GM23248 (cell line): ENCODE data around the gene CAMTA1. TPM values are rescaled to one million over a fixed set of nuclear protein-coding genes. Genes with fewer than 3 reads are reported as not detected.

ENCODE experiments used
- DNase-seq: peaks from one replicate; pipeline ENCODE4 v3.0.0-alpha.2; 2015
- H2AFZ ChIP-seq: fragments of 200-600 bp; sonication (generic); 2 replicates; pipeline ENCODE4 v1.6.1; 2016; ENCODE audit warnings: antibody characterized with exemption
- H3F3A ChIP-seq: fragments of 200-600 bp; sonication (generic); 2 replicates; pipeline ENCODE4 v1.6.1; 2016; ENCODE audit warnings: mild to moderate bottlenecking, antibody characterized with exemption, mixed run types; ENCODE audit not compliant: insufficient read depth
- H3K27ac ChIP-seq: fragments of 200-600 bp; sonication (generic); 2 replicates; pipeline ENCODE4 v1.5.1; 2016; ENCODE audit warnings: mild to moderate bottlenecking
- H3K27me3 ChIP-seq: fragments of 200-600 bp; sonication (generic); replicated peaks from 2 replicates; pipeline ENCODE4 v1.6.1; 2016; ENCODE audit warnings: mild to moderate bottlenecking; ENCODE audit not compliant: insufficient read depth
- H3K36me3 ChIP-seq: fragments of 200-600 bp; sonication (generic); 2 replicates; pipeline ENCODE4 v1.6.1; 2016; ENCODE audit warnings: low read depth, mild to moderate bottlenecking
- H3K4me1 ChIP-seq: fragments of 200-600 bp; sonication (generic); 2 replicates; pipeline ENCODE4 v1.6.1; 2016; ENCODE audit warnings: mild to moderate bottlenecking; ENCODE audit not compliant: insufficient read depth
- H3K4me2 ChIP-seq: fragments of 200-600 bp; sonication (generic); one replicate; pipeline ENCODE4 v1.6.1; 2016; ENCODE audit warnings: mild to moderate bottlenecking; ENCODE audit not compliant: unreplicated experiment
- H3K4me3 ChIP-seq: fragments of 200-600 bp; sonication (generic); 2 replicates; pipeline ENCODE4 v1.5.1; 2016; ENCODE audit warnings: mild to moderate bottlenecking
- H3K79me2 ChIP-seq: fragments of 200-600 bp; sonication (generic); 2 replicates; pipeline ENCODE4 v1.6.1; 2016; ENCODE audit warnings: mild to moderate bottlenecking; ENCODE audit not compliant: insufficient read depth
- H3K9ac ChIP-seq: fragments of 200-600 bp; sonication (generic); 2 replicates; pipeline ENCODE4 v1.6.1; 2016; ENCODE audit warnings: mild to moderate bottlenecking
- H3K9me2 ChIP-seq: fragments of 200-600 bp; sonication (generic); 2 replicates; pipeline ENCODE4 v1.6.1; 2016; ENCODE audit warnings: mixed run types, mild to moderate bottlenecking, moderate library complexity; ENCODE audit not compliant: insufficient read depth
- H3K9me3 ChIP-seq: fragments of 200-600 bp; sonication (generic); one replicate; pipeline ENCODE4 v1.6.1; 2017; ENCODE audit warnings: low read depth
- H4K20me1 ChIP-seq: fragments of 200-600 bp; sonication (generic); 2 replicates; pipeline ENCODE4 v1.6.0; 2016; ENCODE audit not compliant: insufficient read depth
- EZH2 ChIP-seq: fragments of 200-600 bp; sonication (generic); IDR thresholded peaks from 2 replicates; pipeline ENCODE4 v1.6.1; 2018; ENCODE audit warnings: antibody characterized with exemption, mild to moderate bottlenecking; ENCODE audit not compliant: insufficient read depth, poor library complexity, severe bottlenecking
- EZH2phosphoT487 ChIP-seq: fragments of 200-600 bp; sonication (generic); IDR thresholded peaks from 2 replicates; pipeline ENCODE4 v1.6.1; 2018; ENCODE audit warnings: antibody characterized with exemption, moderate library complexity, mild to moderate bottlenecking, low read depth; ENCODE audit not compliant: insufficient read depth
- WGBS, 2 experiments: methylation state at CpG; one replicate each; pipeline ENCODE4 v1.1.6; 2015 to 2017; ENCODE audit warnings: low lambda C conversion rate in 2 of 2, low coverage in 1 of 2; ENCODE audit errors: missing lambda C conversion rate in 2 of 2; 5-methylcytosine and 5-hydroxymethylcytosine counted together
- in situ Hi-C: fragments of 300-500 bp; cut with MboI; formaldehyde crosslinking; loops from 2 replicates; pipeline ENCODE4 v1.15.0; 2020
- polyA plus RNA-seq: library from polyadenylated mRNA; unstranded; fragments of >200 nt; fragmentation: Nextera tagmentation; extraction: Ambion mirVana; gene quantifications from 2 replicates; pipeline ENCODE4 v1.2.1, GENCODE V29; 2016
- total RNA-seq: library from RNA; depleted of rRNA; stranded (reverse); fragments of >200 nt; shearing (Covaris generic); gene quantifications from 2 replicates; pipeline ENCODE4 v1.2.3, GENCODE V29; 2014

CAMTA1 gene
- total and polyA plus RNA-seq, 2 experiments from 2014 or later: 50.1 to 165 TPM

DNA sequence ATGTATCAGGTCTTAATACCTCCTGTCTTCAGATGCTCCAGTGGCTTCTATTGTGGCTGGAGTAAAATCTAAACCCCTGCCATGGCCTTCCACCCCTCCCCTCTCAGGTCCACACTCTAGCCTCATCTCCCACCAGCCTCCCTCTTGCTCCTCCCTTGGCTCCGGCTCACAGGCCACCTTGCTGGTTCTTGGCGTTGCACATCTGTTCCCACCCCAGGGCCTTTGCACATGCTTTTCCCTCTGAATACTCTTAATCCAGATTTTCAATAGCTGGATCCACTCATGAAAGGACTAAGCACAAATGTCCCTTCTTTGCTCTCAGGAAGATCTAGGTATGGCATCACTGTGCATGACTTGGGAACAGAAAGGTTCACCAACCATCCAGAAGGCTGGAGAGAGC, 570.4 kb downstream of the CAMTA1 start:
- Histone ChIP-seq H4K20me1 (no peaks in the 10 kb centered on the region), H3K27ac (no peak overlapping the region), H3K4me1 (no peaks in the 10 kb centered on the region), H3K9me2 (no peaks in the 10 kb centered on the region), H3K9ac (no peak overlapping the region), H3F3A (no peaks in the 10 kb centered on the region), H3K4me3 (no peak overlapping the region), H3K4me2 (no peak overlapping the region), H3K27me3 (no peaks in the 10 kb centered on the region), H3K36me3 (no peaks in the 10 kb centered on the region), H3K79me2 (no peaks in the 10 kb centered on the region), H3K9me3 (no peaks in the 10 kb centered on the region), H2AFZ (no peak overlapping the region)
- DNase-seq: no peak
- TF ChIP-seq EZH2: no peak
- TF ChIP-seq EZH2phosphoT487: no peak
- in situ Hi-C loops: no loop called here
- WGBS, 2 experiments: 79 to 92% methylated on average over 2 of the region's 2 CpGs

DNA sequence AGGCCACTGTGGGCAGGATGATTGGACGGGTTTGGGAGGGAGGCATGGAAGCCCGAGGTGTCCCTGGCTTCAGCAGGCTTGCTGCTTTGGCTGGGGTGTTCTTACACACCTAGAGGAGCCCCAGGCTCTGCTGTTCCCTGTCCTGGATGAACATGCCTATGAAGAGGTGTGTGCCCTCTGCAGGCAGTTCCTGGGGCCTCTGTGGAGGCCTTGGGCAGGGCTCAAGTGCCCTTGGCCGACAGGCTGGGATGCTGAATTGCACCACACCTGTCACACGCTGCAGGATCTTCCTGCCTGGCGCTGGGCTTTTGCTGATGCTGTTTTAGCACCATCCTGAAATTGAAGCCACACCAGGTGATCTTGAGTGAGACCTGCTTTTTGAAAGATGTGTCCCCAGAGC, 570.8 kb downstream of the CAMTA1 start:
- no peaks in the 10 kb centered on the region for H3F3A ChIP-seq
- no peak overlapping the region for H2AFZ ChIP-seq
- in situ Hi-C loops: no loop called here
- H3K79me2 ChIP-seq: no peaks in the 10 kb centered on the region
- no peaks in the 10 kb centered on the region for H4K20me1 ChIP-seq
- no peaks in the 10 kb centered on the region for H3K27me3 ChIP-seq
- H3K36me3 ChIP-seq: no peaks in the 10 kb centered on the region
- DNase-seq: no peak
- no peaks in the 10 kb centered on the region for H3K9me3 ChIP-seq
- H3K9ac ChIP-seq: no peak overlapping the region
- no peaks in the 10 kb centered on the region for H3K9me2 ChIP-seq
- WGBS, 2 experiments: 57 to 70% methylated on average over 4 to 5 of the region's 5 CpGs
- TF ChIP-seq EZH2 (no peak), EZH2phosphoT487 (no peak)
- no peaks in the 10 kb centered on the region for H3K4me1 ChIP-seq
- no peak overlapping the region for H3K27ac ChIP-seq
- no peak overlapping the region for H3K4me2 ChIP-seq
- no peak overlapping the region for H3K4me3 ChIP-seq

DNA sequence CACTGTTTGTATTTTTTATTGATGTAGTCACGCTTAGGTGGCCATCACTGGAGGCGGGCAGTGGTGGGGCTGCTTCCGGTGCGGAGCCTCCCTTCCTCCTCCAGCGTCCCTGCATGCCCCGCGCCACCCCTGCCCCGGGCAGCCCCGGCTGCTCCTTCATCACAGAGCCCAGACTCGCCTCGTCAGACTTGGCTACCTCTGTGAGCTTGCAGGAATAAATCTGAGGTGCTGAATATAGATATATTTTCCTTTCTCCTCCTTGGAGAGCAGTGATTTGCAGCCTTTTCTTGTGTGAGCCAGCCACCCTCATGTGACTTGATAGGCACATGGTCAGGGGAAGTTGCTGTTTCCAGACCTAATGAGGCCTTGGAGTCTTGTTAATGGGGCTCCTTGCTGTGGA, 573.2 kb downstream of the CAMTA1 start:
- Histone ChIP-seq H3K4me1 (no peaks in the 10 kb centered on the region), H3K9me2 (no peaks in the 10 kb centered on the region), H3K27me3 (no peaks in the 10 kb centered on the region), H3K79me2 (no peaks in the 10 kb centered on the region), H4K20me1 (no peaks in the 10 kb centered on the region), H3K4me2 (no peak overlapping the region), H3K27ac (no peak overlapping the region), H3K36me3 (no peaks in the 10 kb centered on the region), H3K9ac (no peak overlapping the region), H3F3A (no peaks in the 10 kb centered on the region), H2AFZ (no peak overlapping the region), H3K9me3 (no peaks in the 10 kb centered on the region), H3K4me3 (no peak overlapping the region)
- WGBS, 2 experiments: 70 to 74% methylated on average over 11 of the region's 11 CpGs
- TF ChIP-seq EZH2phosphoT487 (no peak), EZH2 (no peak)
- in situ Hi-C loops: no loop called here
- no peak for DNase-seq

DNA sequence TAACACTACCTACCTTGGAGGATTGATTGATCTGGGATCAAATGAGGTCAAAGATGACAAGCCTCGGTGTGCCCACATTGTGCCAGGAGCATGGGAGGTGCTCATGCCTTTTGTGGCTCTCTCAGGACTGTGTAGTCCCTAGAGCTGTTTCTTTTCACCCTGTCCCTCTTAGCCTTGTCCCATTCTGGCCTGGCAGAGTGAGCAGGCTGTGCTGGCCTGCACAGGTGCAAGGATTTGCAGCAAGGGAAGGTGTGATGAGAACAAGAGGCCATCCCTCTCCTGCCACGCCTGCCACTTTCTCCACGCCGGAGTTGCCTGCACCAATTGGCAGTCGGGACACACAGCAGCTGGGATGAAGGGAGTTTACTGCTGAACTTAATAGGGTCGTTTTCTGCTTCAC, 575.3 kb downstream of the CAMTA1 start:
- no peaks in the 10 kb centered on the region for H4K20me1 ChIP-seq
- no peaks in the 10 kb centered on the region for H3K36me3 ChIP-seq
- H2AFZ ChIP-seq: no peak overlapping the region
- WGBS, 2 experiments: 42 to 44% methylated on average over 6 of the region's 6 CpGs
- no peaks in the 10 kb centered on the region for H3K9me2 ChIP-seq
- H3K4me2 ChIP-seq: no peak overlapping the region
- no peak overlapping the region for H3K9ac ChIP-seq
- no peaks in the 10 kb centered on the region for H3K79me2 ChIP-seq
- H3K27me3 ChIP-seq: no peaks in the 10 kb centered on the region
- H3F3A ChIP-seq: no peaks in the 10 kb centered on the region
- no peak for DNase-seq
- H3K4me1 ChIP-seq: no peaks in the 10 kb centered on the region
- TF ChIP-seq EZH2 (no peak), EZH2phosphoT487 (no peak)
- in situ Hi-C loops: no loop called here
- no peak overlapping the region for H3K27ac ChIP-seq
- H3K4me3 ChIP-seq: no peak overlapping the region
- H3K9me3 ChIP-seq: no peaks in the 10 kb centered on the region

DNA sequence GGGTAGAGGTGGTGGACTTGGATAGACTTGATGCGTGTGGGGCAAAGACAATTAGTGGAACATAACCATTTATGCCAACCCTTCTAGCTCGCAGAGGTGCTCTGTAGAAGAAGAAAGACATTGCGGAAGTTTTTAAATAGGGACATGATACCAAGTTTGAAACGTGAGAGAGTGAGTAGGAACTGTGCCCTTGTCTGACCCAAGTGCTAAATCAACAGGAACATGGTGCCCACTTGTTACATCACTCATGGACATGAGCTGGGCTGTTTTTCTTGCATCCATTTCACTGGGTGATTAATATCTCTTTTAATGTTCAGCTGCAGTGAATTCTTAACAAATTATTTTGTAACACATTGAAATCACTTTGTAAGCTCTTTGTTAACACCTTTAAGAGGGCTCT, 577.7 kb downstream of the CAMTA1 start:
- WGBS, 2 experiments: 63 to 67% methylated on average over 4 of the region's 4 CpGs
- no peak overlapping the region for H3K4me3 ChIP-seq
- no peaks in the 10 kb centered on the region for H3K4me1 ChIP-seq
- TF ChIP-seq EZH2phosphoT487 (no peak), EZH2 (no peak)
- in situ Hi-C loops: no loop called here
- H3K36me3 ChIP-seq: no peaks in the 10 kb centered on the region
- H3K27ac ChIP-seq: no peak overlapping the region
- H2AFZ ChIP-seq: no peak overlapping the region
- no peaks in the 10 kb centered on the region for H3K9me2 ChIP-seq
- H3K9ac ChIP-seq: no peak overlapping the region
- no peaks in the 10 kb centered on the region for H4K20me1 ChIP-seq
- H3K79me2 ChIP-seq: no peaks in the 10 kb centered on the region
- no peak overlapping the region for H3K4me2 ChIP-seq
- DNase-seq: no peak
- no peaks in the 10 kb centered on the region for H3F3A ChIP-seq
- no peaks in the 10 kb centered on the region for H3K9me3 ChIP-seq
- H3K27me3 ChIP-seq: no peaks in the 10 kb centered on the region
